HG03139 (cell line): ENCODE data around the gene TEX55.
"Not testable (repeated sequence)": the region's sequence is repeated elsewhere in the genome, so short reads cannot be mapped to it uniquely, and the experiment has no call there.

Experiments
- ATAC-seq: cut with Tn5 transposase; IDR thresholded peaks from one replicate; pipeline ENCODE4 v1.9.1; 2021; ENCODE audit not compliant: unreplicated experiment

TEX55 gene

GRCh38 chr3:119160361-119160760 lies 14.4 kb downstream of the TEX55 start:
- ATAC-seq, result no peak

- no peak for ATAC-seq
These were observed 14.8 kb downstream of the TEX55 start for GRCh38 chr3:119160815-119161214.

- no peak for ATAC-seq
These were observed 15.3 kb downstream of the TEX55 start for GRCh38 chr3:119161240-119161639.

GRCh38 chr3:119164745-119165144 lies 18.8 kb downstream of the TEX55 start:
- ATAC-seq, result not testable (repeated sequence)

- ATAC-seq, result no peak
These were observed 24.9 kb downstream of the TEX55 start for GRCh38 chr3:119170821-119171220.

- no peak for ATAC-seq
These were observed 27.4 kb downstream of the TEX55 start, which contains the start of gene UPK1B for GRCh38 chr3:119173325-119173724. UPK1B (plus strand) TSS chr3:119173598; CDS start chr3:119186742, 13,144 bp downstream.

GRCh38 chr3:119175872-119176756 lies 30.1 kb downstream of the TEX55 start:
- ATAC-seq, result no peak

- ATAC-seq, result no peak
These were observed 30.8 kb downstream of the TEX55 start for GRCh38 chr3:119176778-119177177.

GRCh38 chr3:119177321-119177720 lies 31.4 kb downstream of the TEX55 start:
- no peak for ATAC-seq

DNA sequence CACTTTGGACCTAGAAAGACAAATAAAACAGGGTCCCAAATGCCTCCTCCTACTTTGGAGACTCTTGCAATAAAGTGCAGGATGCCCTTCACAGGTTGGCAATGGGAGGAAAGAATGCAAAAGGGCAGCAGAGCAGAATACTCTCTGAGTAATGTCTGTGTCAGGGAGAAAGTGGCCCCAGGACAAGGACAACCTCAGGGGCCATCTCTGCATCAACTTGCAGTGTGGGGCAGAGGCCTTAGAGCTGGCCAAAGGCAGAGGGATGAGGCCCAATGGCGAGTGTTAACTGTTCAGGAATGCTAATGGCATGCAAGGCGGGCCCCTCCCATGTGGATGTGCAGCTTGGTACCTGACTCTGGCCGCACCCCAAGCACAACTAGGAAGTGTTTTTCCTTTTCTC lies 35.8 kb downstream of the TEX55 start:
- ATAC-seq, result no peak

DNA sequence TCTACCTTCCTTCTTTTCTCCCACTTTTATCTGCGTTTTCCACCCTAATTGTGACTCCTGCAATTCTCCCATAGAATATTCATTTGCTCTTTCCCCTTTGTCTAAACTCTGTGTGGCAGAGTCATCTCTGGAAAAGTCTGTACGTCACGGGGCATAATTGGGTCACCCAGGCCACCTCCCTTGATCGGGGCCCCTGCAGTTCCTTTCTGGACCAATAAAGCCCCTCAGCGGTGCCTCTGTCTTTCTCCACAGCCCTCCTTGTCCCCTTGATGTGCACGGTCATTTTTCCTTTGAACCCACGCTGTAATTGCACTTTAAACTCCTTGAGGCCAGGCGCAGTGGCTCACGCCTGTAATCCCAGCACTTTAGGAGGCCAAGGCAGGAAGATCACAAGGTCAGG lies 38.1 kb downstream of the TEX55 start:
- no peak for ATAC-seq

DNA sequence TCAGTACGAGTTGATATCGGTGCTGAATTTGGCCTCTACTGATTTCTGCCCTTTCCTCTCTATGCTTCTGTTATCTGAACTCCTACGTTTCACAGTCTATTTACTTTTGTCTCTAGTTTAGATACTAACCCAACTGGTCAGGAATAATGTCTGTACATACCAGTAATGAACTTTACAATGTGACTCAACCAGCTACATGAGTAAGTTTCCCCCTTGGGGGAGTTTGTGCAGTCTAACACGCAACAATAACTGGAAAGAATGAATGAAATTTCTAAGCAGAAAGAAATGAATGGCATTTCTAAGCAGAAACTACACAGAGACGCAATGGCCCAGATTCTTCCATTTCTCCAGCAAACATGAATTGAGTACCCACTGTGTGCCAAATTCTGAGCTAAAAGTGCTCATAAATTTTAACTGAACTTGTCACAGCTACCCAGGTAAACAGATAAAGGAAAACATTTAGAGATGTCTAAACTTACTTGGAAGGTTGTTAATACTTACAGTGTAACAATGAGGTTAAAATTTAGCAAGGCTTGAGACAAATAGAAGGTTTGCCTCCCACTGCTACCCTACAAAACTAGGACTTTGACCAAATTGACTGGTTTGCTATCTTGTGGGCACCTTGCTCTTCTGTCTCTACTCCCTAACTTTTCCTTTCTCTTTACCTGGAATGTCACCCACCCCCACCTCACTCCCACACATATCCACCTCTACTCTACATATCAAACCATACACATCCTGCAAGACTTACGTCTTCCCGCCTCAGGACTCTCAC lies 39.0 kb downstream of the TEX55 start:
- no peak for ATAC-seq

DNA sequence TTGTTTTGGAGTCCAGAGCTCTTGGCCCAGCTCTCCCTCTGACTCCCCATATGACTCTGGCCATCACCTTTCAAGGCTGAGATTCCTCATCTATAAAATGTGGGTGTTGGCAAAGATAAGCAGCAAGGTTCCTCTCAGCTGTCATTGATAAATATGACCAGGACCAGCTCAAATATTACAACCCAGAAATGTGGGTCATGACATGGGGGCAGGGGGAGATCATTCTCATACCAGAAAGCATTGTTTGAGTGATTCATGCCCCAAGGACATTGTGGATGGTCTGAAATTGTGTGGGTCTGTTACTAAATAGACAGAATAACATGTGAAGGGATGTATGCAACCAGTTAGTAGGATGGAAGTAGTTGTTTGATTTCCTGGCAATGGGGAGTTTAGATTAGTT lies 41.3 kb downstream of the TEX55 start:
- ATAC-seq, result no peak

DNA sequence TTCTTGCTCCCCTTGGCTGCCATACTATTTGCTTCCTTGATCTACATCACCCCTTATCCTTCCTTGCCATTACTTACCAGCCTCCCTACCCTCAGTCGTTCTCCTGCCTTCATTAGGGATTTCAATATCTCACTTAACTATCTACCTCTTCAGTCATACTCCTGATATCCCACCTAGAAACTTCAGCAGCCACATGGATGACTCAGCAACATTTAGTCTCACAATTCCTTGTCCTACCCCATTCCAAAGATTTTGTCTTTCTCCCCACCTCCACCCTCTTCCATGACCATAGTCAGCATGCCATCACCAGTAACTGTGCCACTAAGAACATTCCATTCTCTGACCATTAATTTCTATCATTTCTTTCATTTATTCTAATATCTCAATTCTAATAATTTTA lies 45.8 kb downstream of the TEX55 start:
- ATAC-seq, result no peak

GRCh38 chr3:119194237-119195150 lies 48.5 kb downstream of the TEX55 start:
- ATAC-seq, result no peak

DNA sequence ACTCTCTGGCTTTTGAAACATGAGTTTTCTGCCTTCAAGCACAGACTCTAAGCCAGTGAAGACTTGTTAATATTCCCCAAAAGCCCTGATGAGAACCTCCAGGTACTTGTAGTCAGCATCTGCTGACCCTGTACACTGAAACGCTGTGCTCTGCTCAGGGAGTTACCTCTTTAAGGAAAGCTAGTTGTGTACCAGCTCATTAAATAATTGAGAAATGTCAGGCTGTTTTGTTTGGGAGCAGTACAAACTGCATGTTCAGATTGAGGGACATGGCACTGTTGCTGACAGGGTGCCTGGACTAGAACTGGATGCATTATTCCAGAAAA lies 49.1 kb downstream of the TEX55 start:
- ATAC-seq, result no peak

DNA sequence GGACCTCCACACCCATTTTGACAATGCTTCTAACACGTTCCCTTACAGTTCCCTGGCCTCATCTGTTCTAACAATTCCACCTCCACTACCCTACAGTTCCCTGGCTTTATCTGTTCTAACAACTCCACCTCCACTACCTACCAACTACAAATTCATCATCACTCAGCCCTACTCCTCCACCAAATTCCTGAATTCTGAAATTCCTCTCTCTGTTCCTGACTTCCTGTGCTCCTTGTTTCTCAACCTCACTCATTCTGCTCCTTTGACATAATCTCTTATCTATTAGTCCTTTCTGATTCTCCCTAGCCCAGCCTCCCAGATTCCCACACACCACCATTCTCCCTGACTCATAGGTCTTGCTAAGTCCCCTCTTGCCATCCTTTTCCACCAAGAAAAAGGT lies 49.9 kb downstream of the TEX55 start:
- no peak for ATAC-seq
